ENCODE data around the gene ZNF668.

DNA sequence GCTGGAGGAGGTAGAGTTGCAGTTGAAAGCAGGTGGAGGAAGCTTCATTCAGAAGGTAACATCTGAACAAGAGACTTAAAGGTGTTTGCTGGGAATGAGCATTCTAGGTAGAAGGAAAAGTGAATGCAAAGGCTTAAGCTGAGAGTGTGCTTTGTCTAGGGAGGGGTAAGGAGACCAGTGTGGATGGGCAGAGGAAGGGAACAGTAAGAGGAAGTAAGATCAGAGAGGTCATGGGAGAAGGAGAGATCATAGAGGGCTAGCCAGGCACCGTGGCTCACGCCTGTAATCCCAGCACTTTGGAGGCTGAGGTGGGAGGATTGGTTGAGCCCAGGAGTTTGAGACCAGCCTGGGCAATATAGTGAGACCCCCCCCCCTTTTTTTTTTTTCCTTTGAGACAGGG, 37.3 kb downstream of the ZNF668 start:
- TF ChIP-seq, protein P1, sequence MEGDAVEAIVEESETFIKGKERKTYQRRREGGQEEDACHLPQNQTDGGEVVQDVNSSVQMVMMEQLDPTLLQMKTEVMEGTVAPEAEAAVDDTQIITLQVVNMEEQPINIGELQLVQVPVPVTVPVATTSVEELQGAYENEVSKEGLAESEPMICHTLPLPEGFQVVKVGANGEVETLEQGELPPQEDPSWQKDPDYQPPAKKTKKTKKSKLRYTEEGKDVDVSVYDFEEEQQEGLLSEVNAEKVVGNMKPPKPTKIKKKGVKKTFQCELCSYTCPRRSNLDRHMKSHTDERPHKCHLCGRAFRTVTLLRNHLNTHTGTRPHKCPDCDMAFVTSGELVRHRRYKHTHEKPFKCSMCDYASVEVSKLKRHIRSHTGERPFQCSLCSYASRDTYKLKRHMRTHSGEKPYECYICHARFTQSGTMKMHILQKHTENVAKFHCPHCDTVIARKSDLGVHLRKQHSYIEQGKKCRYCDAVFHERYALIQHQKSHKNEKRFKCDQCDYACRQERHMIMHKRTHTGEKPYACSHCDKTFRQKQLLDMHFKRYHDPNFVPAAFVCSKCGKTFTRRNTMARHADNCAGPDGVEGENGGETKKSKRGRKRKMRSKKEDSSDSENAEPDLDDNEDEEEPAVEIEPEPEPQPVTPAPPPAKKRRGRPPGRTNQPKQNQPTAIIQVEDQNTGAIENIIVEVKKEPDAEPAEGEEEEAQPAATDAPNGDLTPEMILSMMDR (IDR thresholded peaks at IDR 0.05): no peak
- no peak for TF ChIP-seq POLR2A (IDR thresholded peaks at IDR 0.05)
